ENCODE data around the gene RPH3AL. TPM values are rescaled to one million over a fixed set of nuclear protein-coding genes. Genes with fewer than 3 reads are reported as not detected.

Gene RPH3AL
- total RNA-seq, 1 experiment from 2014 or later = 3.0 TPM

DNA sequence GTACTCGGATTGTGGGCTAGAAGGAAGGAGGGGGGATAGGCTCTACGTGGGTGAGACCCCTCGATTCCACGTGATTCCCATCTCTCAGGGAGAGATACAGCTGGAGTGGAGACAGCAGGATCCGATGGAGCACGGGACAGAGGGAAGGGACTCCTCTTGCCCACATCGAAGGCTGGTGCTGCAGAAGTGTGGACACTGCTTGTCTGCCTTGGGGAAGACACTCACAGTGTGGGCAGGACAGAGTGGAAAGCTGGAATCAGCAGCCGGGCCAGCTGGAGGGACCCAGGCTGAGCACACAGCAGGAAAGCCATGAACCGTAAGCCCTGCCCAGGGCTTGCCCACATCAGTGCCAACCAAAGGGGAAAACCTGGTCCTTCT, 42.1 kb upstream of the RPH3AL start:
- Histone ChIP-seq H2BK120ac (ENCODE audit: low read depth, low read length, poor library complexity, severe bottlenecking) (no peak overlapping the region), H3K23ac (ENCODE audit: insufficient read length, low read depth, low read length) (no peak overlapping the region), H4K8ac (replicated peaks; ENCODE audit: insufficient read length, low read depth, low read length) (no peak overlapping the region), H3K79me1 (ENCODE audit: insufficient read depth, low read depth, low read length, poor library complexity, severe bottlenecking) (no peaks in the 10 kb centered on the region), H4K91ac (ENCODE audit: insufficient read length, low read depth, low read length) (no peak overlapping the region), H2BK5ac (ENCODE audit: insufficient read length, low read length) (no peak overlapping the region), H3K56ac (ENCODE audit: insufficient read length, low read depth, low read length) (no peak overlapping the region), H3K27me3 (ENCODE audit: insufficient read depth, low read length) (no peaks in the 10 kb centered on the region), H2BK12ac (ENCODE audit: insufficient read length, low read depth, low read length) (no peak overlapping the region), H2BK15ac (ENCODE audit: low read depth, low read length) (no peak overlapping the region), H3K14ac (ENCODE audit: insufficient read depth, low read length) (no peak overlapping the region), H3K4ac (ENCODE audit: low read depth, low read length) (no peak overlapping the region), H3K4me2 (ENCODE audit: insufficient read depth, insufficient read length, low read length) (no peak overlapping the region), H3K4me1 (ENCODE audit: insufficient read depth, low read length) (no peaks in the 10 kb centered on the region), H3K23me2 (ENCODE audit: insufficient read length, low read depth, low read length, poor library complexity, severe bottlenecking) (no peaks in the 10 kb centered on the region), H3K9ac (ENCODE audit: extremely low read depth, insufficient read length, low read length) (no peak overlapping the region), H2AFZ (ENCODE audit: low read length) (no peak overlapping the region), H2BK20ac (ENCODE audit: low read depth, low read length, poor library complexity, severe bottlenecking) (no peak overlapping the region), H3K9me3 (ENCODE audit: control insufficient read depth, low read depth, low read length) (no peaks in the 10 kb centered on the region), H3T11ph (ENCODE audit: low read length) (no peak overlapping the region), H2AK5ac (ENCODE audit: insufficient read length, low read length) (no peak overlapping the region), H3K79me2 (ENCODE audit: insufficient read depth, low read length) (no peaks in the 10 kb centered on the region), H3K18ac (ENCODE audit: insufficient read length, low read depth, low read length) (no peak overlapping the region), H4K20me1 (ENCODE audit: control insufficient read depth, insufficient read depth, insufficient read length) (no peaks in the 10 kb centered on the region), H4K5ac (ENCODE audit: insufficient read length, low read depth, low read length) (no peak overlapping the region), H3K27ac (ENCODE audit: insufficient read length, low read depth, low read length) (no peak overlapping the region)
- H3K27me3 Mint-ChIP-seq (ENCODE audit: low read depth) = peaks cover 49% of the 10 kb centered on the region
- no peaks in the 10 kb centered on the region; a peak in 2 of 5 replicates for H3K9me3 Mint-ChIP-seq
- H3K36me3 Mint-ChIP-seq (ENCODE audit: insufficient read depth in 1 of 3, low read depth in 3 of 3) = no peaks in the 10 kb centered on the region
- H3K27ac Mint-ChIP-seq = no peak overlapping the region
- no peak for DNase-seq
- WGBS (ENCODE audit: extremely low coverage, insufficient read length, low lambda C conversion rate) = no CpG with 5 or more reads among the region's 9 CpGs
- TF ChIP-seq CTCF (conservative IDR thresholded peaks at IDR 0.05) = no peak
- peaks cover 0 to 1% of the 10 kb centered on the region in 2 experiments; a peak in 1 of 4 replicates for H3K4me1 Mint-ChIP-seq
- H3K4me3 Mint-ChIP-seq = no peak overlapping the region

Data from H9 (cell line).